Left renal cortex interstitium (tissue), 4 donors: ENCODE results near the gene UBA3. TPM values are rescaled to one million over a fixed set of nuclear protein-coding genes. Genes with fewer than 3 reads are reported as not detected.

ENCODE experiments used
- DNase-seq, 4 donors: peaks; one replicate each; pipeline ENCODE4 v3.0.0-alpha.2; 2013; ENCODE audit warnings: low read depth in 4 of 4, low spot score in 2 of 4, missing footprints in 1 of 4
- polyA plus RNA-seq, 4 donors: library from polyadenylated mRNA; unstranded; fragments of 120-200 nt; gene quantifications; one replicate each; pipeline ENCODE4 v1.2.1, GENCODE V29; 2013; ENCODE audit not compliant: insufficient read length in 4 of 4

The UBA3 gene
- polyA plus RNA-seq, 4 donors = 70.5 to 86.5 (median 78.0) TPM

DNA sequence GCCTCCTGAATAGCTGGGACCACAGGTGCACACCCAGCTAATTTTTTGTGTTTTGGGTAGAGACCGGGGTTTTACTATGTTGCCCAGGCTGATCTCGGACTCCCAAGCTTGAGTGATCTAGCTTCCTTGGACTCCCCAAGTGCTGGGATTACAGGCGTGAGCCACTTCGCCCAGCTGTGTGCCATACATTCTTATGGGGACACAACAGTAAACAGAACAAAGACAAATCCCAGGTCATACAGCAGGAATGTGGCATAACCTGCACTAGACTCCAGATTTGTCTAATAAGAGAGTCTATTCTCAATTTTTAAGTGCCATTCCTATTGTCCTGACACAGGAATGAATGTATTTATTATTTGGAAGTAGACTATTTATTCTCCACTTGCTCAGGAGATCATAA, 22.2 kb upstream of the UBA3 start:
- DNase-seq = no peak

DNA sequence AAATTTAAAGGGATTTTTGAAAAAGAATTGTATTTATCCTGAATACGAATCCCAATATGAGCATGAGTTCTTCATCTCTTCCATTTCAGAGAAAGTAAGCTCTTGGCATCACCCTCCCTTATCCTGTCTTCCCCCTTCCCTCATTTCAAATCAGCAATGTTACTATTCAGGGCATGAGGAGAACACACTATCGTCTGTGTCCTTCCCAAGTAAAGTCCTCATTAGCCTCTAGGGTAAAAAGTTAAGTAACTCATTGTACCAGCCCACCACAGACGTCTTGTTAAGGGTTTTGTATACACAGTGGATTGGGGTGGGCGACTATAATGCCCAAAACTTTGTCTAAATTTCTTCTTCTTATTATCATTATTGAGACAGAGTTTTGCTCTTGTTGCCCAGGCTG, 19.4 kb upstream of the UBA3 start:
- no peak for DNase-seq

- DNase-seq = no peak
Observed at GRCh38 chr3:69097407-69098086, 17.4 kb upstream of the UBA3 start.

GRCh38 chr3:69096299-69096698, 16.1 kb upstream of the UBA3 start:
- no peak for DNase-seq

GRCh38 chr3:69095636-69096035, 15.5 kb upstream of the UBA3 start:
- no peak for DNase-seq

DNA sequence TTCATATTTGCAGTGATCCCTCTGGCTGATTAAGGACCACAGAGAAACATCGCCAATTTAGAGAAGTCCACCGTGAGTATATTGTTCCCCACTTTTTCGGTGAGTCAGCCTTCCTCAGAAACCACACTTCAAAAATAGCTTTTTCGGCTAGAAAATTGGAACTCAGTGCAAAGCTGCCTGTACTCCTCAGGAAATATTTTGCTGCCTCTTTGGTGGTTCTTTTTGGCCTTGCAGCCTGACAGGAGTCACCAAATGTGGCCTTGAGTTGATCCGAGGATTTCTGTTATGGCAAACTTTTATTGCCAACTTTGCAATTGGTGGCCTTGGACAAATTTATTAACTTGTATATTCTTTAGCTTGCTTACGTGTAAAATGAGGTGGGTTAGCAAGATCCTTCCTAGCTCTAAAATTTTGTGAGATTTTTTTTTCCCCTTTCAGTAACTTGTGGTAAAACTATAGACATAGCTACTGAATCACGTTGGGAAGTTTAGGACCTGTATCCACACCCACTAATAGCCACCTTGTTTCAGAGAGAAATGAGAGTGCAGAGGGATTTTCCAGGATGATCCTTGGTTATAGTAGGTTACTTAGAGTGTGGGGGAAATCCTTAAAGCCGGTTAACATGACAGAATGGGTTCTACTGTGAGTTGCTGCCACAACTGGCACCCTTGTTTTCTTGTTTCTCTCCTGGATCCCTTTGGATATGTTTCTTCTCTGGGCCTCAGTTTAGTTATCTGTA, 14.5 kb upstream of the UBA3 start:
- DNase-seq = no peak

DNA sequence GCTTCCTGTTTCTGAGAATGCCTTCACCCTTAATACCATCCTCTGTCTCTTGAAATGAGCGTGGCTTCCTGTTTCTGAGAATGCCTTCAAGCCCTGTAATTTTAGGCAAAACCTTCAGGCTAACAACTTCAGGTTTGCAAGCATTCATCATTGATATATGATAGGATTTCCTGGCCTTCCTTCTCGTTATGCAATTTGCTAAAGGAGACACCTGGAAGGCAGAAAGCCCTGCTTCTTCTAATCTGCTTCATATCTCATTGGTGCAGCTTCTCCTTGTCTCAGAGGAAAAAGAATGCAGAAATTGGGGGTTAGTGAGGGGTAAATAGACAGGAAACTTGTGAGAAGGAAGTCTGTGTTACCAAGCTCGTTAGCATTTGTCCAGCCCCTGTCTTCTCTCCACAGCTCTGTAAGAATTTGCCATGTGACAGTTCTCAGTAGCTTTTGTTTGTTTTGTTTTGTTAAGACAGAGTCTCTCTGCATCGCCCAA, 11.9 kb upstream of the UBA3 start:
- DNase-seq = no peak

- DNase-seq = no peak
Observed at GRCh38 chr3:69091389-69092029, 11.3 kb upstream of the UBA3 start.

DNA sequence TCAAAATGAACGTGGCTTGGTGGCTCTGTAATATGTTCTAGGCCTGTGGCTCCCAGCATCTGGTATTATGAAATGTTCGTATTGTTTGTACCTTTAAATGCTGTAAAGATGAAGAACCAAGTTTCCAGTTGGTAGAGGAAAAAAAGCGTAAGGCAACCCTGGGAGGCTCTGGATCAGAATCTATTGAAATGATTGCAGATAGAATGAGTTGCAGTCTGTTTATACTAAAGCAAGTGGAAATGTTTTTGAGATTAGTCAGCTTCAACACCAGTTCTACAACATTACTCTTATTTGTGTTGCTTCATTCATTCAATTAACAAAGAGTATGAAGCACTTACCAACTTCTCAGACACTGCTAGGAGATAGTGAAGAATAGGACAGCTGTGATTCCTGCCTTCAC, 9.9 kb upstream of the UBA3 start:
- no peak for DNase-seq

GRCh38 chr3:69088063-69088462, 7.9 kb upstream of the UBA3 start:
- DNase-seq = no peak

- no peak for DNase-seq
Observed at GRCh38 chr3:69087030-69087791, 7.0 kb upstream of the UBA3 start.

DNA sequence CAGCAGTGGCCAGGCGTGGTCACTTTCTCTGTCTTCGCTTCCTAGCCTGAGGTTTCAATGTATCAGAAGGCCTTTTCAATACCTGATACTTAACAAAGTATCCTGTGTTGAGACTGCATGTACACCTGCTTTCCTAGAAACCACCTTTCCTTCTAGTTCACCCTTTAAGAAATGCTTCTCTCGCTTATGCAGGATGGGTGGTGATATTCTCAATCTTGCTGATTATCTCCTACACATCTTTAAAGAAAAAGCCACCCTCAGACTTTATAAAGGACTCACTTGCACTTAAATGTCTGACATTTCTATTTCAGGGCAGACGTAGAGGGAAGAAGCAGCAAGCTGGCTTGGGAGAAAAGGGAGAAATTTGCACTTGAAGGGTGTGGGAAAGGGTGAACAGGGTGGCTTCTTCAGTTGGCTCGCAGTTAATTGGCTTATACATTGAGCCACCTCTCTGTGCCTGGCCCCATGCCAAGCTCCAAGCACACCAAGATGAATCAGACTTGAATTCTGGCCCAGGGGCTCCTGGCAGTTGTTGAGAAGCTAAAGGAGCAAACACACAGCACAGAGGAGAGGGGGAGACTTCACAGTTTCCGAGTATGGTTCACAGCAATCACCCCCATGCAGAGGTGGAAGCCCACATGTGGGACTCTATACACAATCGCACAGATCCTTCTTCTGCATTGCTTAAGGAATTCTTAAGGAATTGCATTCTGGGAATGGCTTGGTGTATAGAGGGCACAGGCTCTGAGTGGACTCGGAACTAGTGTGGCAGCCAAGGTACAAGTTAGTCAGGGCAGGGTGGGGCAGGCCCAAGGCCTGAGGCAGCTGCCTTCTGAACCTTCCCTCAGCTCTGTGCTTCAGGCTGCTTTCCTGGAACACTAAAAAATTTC, 5.9 kb upstream of the UBA3 start:
- no peak for DNase-seq

- no peak for DNase-seq
Observed at GRCh38 chr3:69085168-69085832, 5.1 kb upstream of the UBA3 start.

DNA sequence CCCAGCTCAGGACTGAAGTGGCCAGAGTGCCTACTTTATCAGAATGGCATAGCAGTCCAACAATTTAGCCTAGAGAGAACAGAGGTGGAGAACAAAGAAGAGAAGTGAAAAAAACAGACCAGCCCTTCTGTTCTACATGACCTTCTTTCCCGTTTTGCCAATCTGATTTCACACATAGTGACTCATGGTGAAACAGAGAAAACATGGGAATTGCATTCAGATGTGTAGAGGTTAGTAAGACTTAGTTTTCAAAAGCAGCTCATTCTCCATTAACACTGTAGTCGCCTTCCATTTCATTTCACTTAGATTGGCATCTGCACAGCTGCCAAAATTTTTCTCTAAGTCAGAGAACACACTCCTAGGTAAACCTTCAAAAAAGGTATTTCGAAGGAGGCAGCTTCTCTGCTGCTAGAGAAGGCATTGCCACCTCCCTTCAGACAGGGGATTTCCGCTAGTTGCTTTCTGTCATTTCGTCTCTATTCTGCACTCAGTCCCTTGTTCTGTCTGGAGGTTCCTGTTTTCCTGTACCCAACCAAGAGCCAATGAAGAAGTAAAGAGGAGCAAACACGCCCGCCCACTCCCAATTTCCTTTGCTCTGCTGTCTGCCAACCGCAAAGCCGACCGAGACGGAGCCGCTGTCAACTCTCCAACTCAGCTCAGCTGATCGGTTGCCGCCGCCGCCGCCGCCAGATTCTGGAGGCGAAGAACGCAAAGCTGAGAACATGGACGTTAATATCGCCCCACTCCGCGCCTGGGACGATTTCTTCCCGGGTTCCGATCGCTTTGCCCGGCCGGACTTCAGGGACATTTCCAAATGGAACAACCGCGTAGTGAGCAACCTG, 4.4 kb upstream of the UBA3 start, which contains the start of gene ARL6IP5:
Gene ARL6IP5, plus strand, starts transcription at position 612 of the 842 bp plus-strand sequence. Its CDS starts 111 bp downstream, at position 723.
- DNase-seq = peak in 3 of 4 donors; percentile 68 to 79 (median 75)

DNA sequence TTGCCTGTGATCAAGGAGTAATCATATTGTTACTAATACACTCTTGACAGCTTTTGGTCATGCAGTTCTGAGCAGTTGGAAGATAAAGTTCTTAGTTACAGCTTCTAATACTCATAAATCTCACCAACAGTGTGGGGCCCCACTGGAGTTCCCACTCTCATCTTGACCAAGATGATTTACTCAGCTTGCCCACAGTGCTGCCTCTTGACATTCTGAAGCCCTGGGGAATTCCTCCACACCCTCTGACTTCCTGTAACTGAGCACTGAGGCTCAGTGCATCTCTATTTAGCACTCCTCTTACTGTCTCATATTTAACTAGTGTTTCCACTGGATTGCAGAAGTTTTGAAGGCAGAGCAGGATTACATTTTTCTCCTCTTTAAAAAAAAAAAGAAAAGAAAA, 2.6 kb upstream of the UBA3 start:
- peak in 1 of 4 donors; percentile 23 for DNase-seq

DNA sequence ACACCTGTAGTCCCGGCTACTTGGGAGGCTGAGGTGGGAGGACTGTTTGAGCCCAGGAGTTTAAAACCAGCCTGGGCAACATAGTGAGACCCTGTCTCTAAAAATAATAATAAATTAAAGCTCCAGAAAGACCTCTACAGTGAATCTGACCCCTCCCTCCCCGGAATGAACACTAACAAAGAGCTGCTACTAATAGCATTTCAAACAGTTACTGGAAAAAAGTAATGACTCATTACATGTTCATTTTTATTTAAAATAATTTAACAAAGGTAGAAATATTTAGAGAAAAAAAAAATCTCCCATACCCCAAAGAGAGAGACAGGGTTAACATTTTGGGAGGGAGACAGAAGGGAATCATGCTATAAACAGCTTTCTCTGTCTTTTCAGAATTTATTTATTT, 2.2 kb upstream of the UBA3 start:
- no peak for DNase-seq

DNA sequence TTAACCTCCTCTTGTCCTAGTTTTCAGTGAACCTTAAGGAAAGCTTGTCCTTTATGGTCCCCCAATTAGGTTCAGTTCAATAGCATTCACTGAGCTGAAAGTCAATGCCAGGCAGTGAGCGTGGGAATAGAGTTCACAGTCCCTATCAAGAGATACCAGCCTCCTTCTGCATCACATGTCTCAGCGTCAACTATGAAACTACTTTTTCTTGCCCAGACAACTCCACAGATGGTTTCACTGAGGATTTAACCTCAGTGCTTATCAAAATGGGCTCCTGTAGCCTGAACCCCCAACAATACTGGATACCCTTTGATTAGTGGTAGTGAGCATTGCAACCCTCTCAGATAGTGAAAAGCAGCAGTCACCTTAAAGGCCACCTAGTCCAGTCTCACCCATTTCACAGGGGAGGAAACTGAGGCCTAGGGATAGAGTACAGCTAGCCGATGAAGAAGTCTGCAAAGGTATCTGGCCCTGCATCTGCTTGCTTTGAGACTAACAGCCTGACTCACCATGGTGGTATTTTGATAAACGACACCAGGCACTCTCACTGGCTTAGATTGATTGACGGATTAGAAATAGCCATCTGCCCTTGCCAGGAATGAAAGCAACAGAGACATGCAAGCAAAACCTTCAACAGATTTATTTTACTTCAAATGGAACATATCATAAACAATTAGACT, 1.6 kb upstream of the UBA3 start:
- DNase-seq = no peak
